ENCODE results near the gene RAPGEF5. TPM values are rescaled to one million over a fixed set of nuclear protein-coding genes. Genes with fewer than 3 reads are reported as not detected.

RAPGEF5 gene
- total RNA-seq, 4 donors from 2014 or later, result 7.4 to 16.2 (median 12.1) TPM

DNA sequence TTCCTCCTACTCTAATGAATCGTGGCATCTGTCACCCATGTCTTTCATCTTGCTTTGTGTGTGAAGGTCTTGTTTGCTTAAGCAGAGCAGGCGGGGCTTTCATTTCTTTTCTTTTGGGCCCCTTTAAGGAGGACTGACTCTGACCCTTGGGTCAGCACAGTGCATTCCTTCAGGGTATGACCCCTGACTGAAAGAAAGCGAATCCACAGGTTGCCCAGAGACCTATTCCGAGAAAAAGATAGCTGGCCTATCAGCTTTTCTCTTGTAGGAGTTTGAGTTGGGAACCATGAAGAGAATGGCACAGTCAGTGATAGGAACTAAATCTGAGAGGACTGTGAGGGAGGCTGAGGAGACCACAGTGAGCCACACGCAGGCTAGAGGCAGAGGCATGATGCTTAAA lies 218.1 kb downstream of the RAPGEF5 start:
- intact Hi-C loops (cut with DNase I; ENCODE audit: low total_unique reads) (no loop called here), in situ Hi-C loops (cut with MboI; ENCODE audit: low sequenced_read_pairs in 4 of 4) (no loop called here)
- no peak for TF ChIP-seq POLR2A (IDR thresholded peaks at IDR 0.05)
- TF ChIP-seq, protein P1, sequence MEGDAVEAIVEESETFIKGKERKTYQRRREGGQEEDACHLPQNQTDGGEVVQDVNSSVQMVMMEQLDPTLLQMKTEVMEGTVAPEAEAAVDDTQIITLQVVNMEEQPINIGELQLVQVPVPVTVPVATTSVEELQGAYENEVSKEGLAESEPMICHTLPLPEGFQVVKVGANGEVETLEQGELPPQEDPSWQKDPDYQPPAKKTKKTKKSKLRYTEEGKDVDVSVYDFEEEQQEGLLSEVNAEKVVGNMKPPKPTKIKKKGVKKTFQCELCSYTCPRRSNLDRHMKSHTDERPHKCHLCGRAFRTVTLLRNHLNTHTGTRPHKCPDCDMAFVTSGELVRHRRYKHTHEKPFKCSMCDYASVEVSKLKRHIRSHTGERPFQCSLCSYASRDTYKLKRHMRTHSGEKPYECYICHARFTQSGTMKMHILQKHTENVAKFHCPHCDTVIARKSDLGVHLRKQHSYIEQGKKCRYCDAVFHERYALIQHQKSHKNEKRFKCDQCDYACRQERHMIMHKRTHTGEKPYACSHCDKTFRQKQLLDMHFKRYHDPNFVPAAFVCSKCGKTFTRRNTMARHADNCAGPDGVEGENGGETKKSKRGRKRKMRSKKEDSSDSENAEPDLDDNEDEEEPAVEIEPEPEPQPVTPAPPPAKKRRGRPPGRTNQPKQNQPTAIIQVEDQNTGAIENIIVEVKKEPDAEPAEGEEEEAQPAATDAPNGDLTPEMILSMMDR (IDR thresholded peaks at IDR 0.05 in 4 of 5, conservative IDR thresholded peaks at IDR 0.05 in 1 of 5), result no peak
- H3K9me3 ChIP-seq, result no peaks in the 10 kb centered on the region
- no peaks in the 10 kb centered on the region for H3K4me1 ChIP-seq
- H3K4me3 ChIP-seq, result no peak overlapping the region
- DNase-seq (no peak), ATAC-seq (no peak)
- peaks cover 0 to 7% of the 10 kb centered on the region in 2 donors for H3K36me3 ChIP-seq
- H3K27me3 ChIP-seq, result no peaks in the 10 kb centered on the region
- H3K27ac ChIP-seq, result no peak overlapping the region

DNA sequence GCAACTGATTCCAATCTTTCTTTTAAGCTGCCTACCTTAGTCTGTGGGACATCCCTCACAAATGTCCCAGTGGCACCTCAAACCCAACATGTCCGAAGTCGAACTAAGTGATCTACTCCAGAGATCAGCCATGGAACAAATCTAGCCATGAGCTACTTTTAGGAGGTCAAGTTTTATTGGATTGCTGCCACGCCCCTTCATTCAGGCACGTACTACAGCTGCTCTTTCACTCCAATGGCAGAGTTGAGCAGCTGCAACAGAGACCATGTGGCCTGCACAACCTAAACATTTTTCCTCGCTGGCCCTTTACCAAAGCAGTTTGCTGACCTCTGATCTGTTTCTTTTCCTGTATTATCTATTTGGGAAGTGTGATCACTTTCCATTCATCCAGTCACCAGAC lies 218.8 kb downstream of the RAPGEF5 start:
- Histone ChIP-seq H3K27me3 (no peaks in the 10 kb centered on the region), H3K9me3 (no peaks in the 10 kb centered on the region), H3K36me3 (peaks cover 0 to 7% of the 10 kb centered on the region in 2 donors), H3K27ac (no peak overlapping the region), H3K4me3 (no peak overlapping the region), H3K4me1 (no peaks in the 10 kb centered on the region)
- DNase-seq (no peak), ATAC-seq (no peak)
- intact Hi-C loops (cut with DNase I; ENCODE audit: low total_unique reads), result no loop called here
- TF ChIP-seq, protein P1 (IDR thresholded peaks at IDR 0.05 in 4 of 5, conservative IDR thresholded peaks at IDR 0.05 in 1 of 5), result no peak
- no peak for TF ChIP-seq POLR2A (IDR thresholded peaks at IDR 0.05)
- in situ Hi-C loops (cut with MboI; ENCODE audit: low sequenced_read_pairs in 4 of 4), result no loop called here

DNA sequence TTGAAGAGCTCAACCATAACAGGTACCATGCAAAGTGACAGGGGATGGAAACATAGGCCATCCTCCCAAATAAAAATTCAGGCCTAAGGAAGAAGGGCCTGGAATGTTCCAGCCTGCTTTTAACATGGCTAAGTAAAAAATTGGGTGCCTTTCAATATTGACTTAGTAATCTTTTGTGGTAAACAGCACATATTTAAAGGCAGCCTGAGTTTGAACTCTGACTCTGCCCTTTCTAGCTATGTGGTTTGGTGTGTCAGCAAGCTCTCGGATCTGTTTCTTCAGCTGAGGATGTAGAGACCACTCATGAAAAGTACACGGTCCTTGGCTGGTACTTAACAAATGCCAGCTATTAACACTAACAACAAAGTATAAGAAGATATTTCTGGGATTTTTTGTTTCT lies 219.5 kb downstream of the RAPGEF5 start:
- no peaks in the 10 kb centered on the region for H3K4me1 ChIP-seq
- H3K36me3 ChIP-seq, result peaks cover 0 to 7% of the 10 kb centered on the region in 2 donors
- no peak for DNase-seq
- no peak for TF ChIP-seq POLR2A (IDR thresholded peaks at IDR 0.05)
- TF ChIP-seq, protein P1 (IDR thresholded peaks at IDR 0.05 in 4 of 5, conservative IDR thresholded peaks at IDR 0.05 in 1 of 5), result no peak
- no peak overlapping the region for H3K4me3 ChIP-seq
- H3K27me3 ChIP-seq, result no peaks in the 10 kb centered on the region
- no peak for ATAC-seq
- intact Hi-C loops (cut with DNase I; ENCODE audit: low total_unique reads) (no loop called here), in situ Hi-C loops (cut with MboI; ENCODE audit: low sequenced_read_pairs in 4 of 4) (no loop called here)
- no peak overlapping the region for H3K27ac ChIP-seq
- no peaks in the 10 kb centered on the region for H3K9me3 ChIP-seq

DNA sequence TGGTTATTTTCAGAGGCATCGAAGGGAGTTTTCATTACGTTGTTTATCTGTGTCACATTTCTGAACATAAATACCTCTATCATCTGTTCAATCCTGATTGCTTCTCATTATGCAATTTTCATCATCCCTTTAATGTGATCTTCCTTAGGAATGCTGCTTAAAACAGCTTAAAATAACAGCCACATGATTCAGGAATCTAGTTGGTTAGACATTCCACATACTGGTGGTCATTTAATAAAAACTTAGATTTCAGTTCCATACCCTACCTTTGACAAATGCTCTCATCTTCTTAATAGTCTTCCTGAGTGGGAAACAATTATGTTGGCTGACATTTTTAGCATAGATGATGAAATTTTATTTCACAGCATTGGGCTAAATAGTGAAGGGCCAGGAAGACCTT lies 219.9 kb downstream of the RAPGEF5 start:
- no peaks in the 10 kb centered on the region for H3K27me3 ChIP-seq
- H3K36me3 ChIP-seq, result peaks cover 0 to 7% of the 10 kb centered on the region in 2 donors
- in situ Hi-C loops (cut with MboI; ENCODE audit: low sequenced_read_pairs in 4 of 4), result no loop called here
- no peaks in the 10 kb centered on the region for H3K9me3 ChIP-seq
- H3K4me3 ChIP-seq, result no peak overlapping the region
- ATAC-seq (no peak), DNase-seq (no peak)
- H3K4me1 ChIP-seq, result no peaks in the 10 kb centered on the region
- no peak for TF ChIP-seq POLR2A (IDR thresholded peaks at IDR 0.05)
- TF ChIP-seq, protein P1 (IDR thresholded peaks at IDR 0.05 in 4 of 5, conservative IDR thresholded peaks at IDR 0.05 in 1 of 5), result no peak
- H3K27ac ChIP-seq, result no peak overlapping the region
- intact Hi-C loops (cut with DNase I; ENCODE audit: low total_unique reads), result no loop called here

Data from gastrocnemius medialis (tissue), 4 donors.